C1 segment of cervical spinal cord (tissue), 14 donors: ENCODE measurements around the gene CRB1.
"Not testable (repeated sequence)": the region's sequence is repeated elsewhere in the genome, so short reads cannot be mapped to it uniquely, and the experiment has no call there.

Source experiments
- DNase-seq, 14 donors: peaks; one replicate each; lab custom pipeline; 2025; lab: John Stamatoyannopoulos, UW

Gene CRB1

GRCh38 chr1:197463142-197463541 lies 195.1 kb downstream of the CRB1 start:
- DNase-seq = no peak

DNA sequence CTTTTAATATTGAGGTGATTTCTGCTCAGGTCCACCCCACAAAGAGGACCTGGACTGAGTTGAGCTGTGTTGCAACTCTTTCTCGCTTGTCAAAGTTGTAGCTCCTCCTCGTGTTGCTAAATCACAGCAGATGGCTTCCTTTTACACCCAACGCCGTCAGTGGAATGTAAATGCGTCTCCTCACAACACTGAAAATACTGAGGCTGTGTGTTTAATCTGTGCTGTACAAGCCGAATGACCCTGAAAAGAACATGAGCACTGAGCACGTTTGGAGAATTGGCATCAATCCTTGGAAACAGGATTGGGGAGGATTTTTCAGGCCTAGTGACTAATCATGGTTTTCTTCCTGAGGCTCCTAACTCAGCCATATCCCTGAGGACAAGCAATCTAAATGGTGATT lies 196.0 kb downstream of the CRB1 start:
- peak in 3 of 14 donors; percentile 4 to 19 (median 10) for DNase-seq

DNA sequence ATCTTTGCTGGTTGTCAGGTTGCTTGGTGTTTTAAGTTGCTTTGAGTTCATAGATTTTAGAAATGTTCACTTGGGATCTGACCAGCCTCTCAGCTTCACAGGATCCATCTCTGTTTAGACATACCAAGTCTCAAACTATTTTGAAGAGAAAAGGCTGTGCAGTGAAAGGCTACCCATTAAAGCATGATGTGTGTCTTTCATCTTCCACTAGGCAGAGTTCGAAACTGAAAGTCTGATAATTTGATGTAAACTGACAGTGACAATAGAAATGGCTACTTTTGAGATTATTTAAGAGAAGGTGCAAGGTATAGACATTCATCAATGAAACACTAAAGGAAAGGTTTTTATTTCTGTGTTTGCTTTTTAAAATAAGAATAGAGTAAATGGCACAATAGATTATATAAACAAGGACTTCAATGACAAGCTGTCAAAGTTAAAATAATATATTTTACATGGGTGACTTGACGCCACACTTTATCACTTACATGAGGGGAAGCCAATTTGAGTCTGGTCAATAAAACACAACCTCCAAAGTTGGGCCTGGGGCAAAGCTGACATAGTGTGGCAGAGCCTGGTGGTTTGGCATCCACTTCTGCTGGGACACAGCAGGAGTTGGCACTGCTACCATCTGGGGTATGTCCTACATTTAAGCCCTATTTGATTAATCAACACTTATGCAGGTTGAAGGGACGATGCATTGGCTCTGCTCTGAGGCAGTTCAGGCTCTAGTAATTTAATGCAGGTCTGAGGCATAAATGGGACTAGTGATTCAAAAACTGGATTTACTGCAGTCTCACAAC lies 197.7 kb downstream of the CRB1 start:
- no peak for DNase-seq

DNA sequence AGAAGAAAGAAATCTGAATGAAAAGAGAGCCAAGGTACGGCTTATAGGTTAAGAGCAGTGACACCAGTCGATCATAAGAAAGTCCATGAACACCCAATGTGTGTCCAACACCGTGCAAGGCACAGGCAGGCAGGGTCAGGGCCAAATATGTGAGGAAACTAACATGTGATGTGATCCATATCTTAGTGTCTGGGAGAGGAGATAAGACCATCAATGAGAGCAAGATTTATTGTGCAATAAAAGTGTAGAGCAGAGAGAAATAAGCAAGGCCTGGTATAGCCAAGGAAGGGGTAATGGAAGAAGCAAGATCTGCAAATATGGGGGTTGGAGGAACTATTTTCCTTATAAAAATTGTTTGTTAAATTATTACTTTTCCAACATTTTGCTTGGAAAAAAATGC lies 198.8 kb downstream of the CRB1 start:
- DNase-seq = no peak

GRCh38 chr1:197467881-197468280 lies 199.8 kb downstream of the CRB1 start:
- no peak for DNase-seq

DNA sequence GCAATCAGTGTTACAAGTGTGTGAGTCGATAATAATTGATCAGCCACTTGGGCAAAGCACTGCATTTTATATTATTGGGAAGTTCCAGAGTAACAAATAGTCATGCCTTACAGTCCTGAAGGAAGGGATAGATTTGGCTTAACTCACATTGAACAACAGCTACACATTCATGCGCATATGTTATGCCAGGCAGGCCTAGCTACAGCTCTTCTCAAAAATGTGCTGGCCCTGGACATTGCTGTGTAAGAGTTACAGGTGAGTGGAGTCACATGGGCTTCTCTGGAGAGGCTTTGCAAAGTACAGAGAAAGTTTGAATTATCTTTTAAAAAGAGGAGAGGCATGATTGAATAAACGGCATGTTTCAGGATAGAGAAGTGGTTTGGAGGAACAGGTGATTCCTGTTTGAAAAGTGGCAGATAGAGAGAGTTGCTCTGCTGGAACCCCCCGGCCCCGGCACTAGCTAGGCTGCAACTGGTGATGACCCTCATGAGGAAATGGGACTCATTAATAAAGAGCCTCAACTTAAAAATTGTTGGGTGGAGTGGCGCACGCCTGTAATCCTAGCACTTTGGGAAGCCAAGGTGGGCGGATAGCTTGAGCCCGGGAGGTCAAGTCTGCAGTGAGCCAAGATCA lies 200.6 kb downstream of the CRB1 start:
- no peak for DNase-seq

DNA sequence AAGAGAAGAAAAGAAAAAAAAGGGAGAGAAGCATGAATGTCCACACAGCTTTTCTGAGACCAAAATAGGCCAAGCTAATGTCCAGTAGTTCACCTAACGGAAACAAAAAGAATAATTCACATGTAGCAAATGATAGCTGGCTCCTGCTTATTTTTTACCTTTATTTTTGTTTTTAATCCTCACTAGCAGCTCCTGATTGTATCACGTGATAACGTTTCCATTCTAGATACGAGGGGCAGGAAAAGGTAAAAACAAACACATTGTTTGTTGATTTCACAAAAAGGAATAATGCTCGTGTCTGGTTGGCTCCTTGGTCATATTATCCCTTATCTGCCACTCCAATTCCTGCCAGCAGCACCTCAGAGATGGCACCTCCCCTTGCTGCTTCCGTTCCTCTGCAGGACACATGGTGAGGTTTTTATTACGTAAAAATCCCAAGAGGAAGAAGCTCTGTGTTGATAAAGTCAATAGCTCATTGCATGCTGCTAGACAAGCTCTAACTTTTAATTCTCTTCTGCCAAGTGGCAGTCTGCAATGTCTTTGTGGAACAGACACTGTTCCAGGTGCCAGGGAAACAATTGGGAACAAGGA lies 201.7 kb downstream of the CRB1 start:
- DNase-seq = no peak

GRCh38 chr1:197470330-197470729 lies 202.3 kb downstream of the CRB1 start:
- no peak for DNase-seq

DNA sequence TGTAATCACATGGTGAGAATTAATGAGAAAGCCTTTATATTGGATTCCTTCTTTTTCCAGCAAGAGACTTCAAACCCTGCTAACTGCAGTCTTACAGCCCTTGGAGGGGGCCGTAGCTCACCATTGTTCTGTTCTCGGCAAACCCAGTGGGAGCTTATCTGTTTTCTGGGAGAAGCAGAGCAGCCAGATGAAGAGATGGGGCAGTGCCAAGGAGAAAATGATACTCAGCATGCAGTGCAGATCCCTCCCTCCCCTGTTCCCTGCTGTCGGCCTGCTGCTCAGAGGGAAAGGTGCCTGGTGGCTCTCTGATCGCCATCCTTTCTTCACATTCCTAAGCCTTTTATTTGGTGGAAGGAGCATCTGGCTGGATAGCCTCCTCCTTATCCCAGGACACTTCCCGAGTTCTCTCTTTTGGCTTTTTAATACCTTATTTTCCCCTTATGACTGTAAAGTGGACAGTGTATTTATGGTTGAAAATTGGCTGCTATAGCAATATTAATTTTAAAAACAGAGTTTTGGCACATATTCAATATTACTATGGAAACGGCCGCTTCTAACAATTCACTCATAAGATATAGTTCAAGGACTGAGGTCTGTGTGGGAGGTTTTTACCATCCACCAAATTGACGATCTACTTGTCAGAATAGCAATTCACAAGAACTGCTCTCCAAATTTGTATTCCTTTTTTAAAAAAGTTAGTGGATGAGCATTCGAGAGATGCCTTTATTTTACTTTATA lies 203.4 kb downstream of the CRB1 start:
- peak in 3 of 14 donors; percentile 3 to 92 (median 12) for DNase-seq

DNA sequence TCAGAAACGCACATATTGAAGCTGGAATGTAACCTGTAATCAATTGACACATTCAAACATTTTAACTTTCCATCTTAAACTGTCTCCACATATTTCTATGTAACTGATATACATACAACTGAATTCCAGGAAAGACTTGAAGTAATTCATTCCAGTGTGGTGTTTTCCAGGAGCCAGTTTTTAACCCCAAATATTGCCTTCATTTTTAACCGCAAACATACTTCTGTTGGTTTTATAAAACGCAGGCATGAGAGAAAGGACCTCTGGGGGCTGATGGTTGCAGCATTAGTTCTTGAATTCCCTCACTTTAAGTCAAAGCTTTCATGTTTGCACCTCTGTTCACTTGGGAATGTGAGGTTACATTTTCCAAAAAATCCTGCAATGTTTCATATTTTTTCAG lies 204.1 kb downstream of the CRB1 start:
- DNase-seq = no peak

GRCh38 chr1:197480446-197480845 lies 212.4 kb downstream of the CRB1 start:
- peak in 1 of 14 donors; percentile 13 for DNase-seq

DNA sequence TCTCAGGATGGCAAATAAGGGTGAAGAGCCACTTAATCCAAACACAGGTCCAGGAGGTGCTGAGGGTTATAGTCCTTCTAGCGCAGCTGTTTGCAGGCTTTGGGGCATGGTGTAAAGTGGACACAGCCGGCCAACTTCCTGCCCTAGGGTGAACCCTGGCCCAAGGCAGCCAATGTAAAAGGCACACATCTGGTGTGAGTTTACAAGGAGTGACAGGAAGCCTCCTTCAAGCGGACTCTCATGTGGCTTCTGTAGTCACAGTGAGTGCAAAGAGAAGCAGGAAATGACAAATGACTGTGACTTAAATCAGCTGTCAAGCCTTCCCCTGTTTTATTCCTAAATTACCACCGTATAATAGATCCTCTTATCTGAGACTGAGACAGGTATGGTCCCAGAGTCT lies 213.0 kb downstream of the CRB1 start:
- DNase-seq = no peak

DNA sequence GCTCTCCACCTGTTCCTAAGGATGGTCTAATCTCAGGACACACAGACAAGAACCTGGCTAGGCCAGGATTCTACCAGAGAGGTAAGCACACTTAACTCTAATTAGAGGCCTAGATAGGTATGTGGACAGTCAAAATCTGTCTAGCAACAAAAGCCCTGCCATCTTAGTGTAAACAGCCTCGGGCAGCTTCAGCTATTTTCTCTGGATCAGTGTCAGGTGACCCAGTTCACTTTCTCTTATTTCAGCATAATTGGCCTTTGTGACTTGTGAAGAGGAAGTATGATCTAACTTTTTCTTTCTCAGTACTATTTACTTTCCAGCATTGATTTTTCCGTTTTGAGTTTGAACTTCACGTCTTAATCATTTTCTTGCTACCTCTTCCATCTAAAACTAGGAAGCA lies 217.7 kb downstream of the CRB1 start:
- DNase-seq = no peak

DNA sequence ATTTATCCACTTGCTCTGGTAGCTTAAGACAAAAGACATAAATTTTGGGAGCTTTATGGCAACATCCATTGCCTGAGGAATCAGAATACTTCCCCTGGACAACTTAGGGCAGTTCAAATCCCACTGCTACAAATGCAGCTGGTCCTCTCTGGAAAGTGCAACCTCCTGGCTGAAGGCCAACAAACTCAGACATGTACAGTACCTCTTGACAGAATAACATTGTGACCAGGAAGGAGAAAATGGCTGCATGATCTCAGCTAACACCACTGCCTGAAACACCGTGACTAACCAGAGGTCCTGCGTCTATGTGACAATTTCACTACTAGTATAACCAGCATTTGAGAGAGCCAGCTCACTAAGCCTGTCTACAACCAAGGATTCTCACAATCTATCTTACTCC lies 218.9 kb downstream of the CRB1 start:
- DNase-seq = no peak

DNA sequence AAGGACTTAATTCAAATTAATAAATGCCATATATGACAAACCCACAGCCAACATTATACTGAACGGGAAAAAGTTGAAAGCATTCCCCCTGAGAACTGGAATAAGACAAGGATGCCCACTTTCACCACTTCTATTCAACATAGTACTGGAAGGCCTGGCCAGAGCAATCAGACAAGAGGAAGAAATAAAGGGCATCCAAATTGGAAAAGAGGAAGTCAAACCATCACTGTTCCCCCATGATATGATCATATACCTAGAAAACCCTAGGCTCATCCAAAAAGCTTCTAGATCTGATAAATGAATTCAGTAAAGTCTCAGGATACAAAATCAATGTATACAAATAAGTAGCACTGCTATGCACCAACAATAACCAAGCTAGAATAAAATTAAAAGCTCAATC lies 223.5 kb downstream of the CRB1 start:
- DNase-seq = not testable (repeated sequence)

GRCh38 chr1:197496722-197497121 lies 228.7 kb downstream of the CRB1 start:
- DNase-seq = no peak

GRCh38 chr1:197510691-197511378 lies 242.8 kb downstream of the CRB1 start:
- DNase-seq = no peak

GRCh38 chr1:197515421-197515820 lies 247.4 kb downstream of the CRB1 start:
- no peak for DNase-seq

DNA sequence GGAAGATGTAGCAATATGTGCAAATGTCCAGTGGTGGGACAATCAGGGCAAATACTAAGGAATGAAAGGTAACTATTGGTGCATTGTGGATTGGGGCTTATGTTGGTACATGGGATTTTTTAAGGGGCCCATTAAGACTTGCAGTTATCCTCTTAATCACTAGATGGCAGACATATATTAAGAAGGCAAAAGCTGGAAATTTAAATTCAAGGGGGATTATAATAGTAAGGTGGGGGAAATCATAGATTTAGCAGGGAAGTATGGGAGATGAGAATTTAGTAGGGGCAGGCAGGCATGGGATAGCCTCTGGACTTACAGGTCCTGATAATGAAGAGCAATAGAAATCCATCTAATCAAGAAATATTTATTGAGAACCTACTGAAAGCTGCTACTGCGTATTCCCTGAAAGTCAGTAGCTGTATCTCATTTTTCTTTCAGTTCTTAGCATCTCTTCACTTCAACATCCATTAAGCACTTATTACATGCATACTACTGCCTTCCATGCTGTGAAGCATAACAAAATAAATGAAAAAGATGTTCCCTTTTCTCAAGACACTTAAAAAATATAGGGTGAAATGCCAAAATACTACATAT lies 251.8 kb downstream of the CRB1 start:
- no peak for DNase-seq

DNA sequence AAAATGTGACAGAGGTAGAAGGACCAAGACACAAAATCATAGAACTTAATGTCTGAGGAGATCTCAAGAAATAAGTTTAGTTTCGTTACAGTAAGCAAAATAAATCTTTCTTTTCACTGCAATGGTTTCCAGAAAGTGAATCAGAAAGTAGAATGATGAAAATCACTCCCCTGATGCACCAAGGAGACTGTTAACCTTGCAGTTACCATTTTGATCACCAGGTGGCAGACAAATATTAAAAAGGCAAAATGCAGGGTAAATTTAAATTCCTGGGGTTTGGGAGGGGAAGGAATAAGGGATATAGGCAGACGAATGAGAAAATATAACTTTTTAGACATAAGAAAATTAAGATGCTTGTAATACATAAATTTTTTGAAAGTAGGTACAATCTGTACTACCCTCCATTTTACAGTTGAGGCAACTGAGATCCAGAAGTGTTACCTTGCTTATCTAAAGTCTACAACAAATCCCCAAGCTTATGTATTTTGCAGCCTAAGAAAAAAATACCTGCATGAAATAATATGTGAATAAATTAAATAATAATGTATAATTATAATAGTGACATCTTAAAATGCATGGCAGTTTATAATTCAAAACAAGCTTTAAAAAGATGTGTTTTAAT lies 253.2 kb downstream of the CRB1 start:
- no peak for DNase-seq
